Small intestine (tissue), 7 donors: ENCODE measurements around the gene EIF3I. TPM values are rescaled to one million over a fixed set of nuclear protein-coding genes. Genes with fewer than 3 reads are reported as not detected.

Source experiments
- DNase-seq, 2 donors: peaks; one replicate each; pipeline versions ENCODE4 v3.0.0 to v3.0.0-alpha.2; 2013
- FAIRE-seq: peaks from 2 replicates; lab custom pipeline; 2012; peaks lifted over from hg19 to GRCh38; lab: Jason Lieb, UNC
- H3K27ac ChIP-seq, 3 donors: one replicate each; pipeline ENCODE4 v1.5.1; 2013; ENCODE audit warnings: low read length in 2 of 3, mild to moderate bottlenecking in 2 of 3, control low read depth in 1 of 3, inconsistent platforms in 1 of 3, low read depth in 1 of 3, moderate library complexity in 1 of 3
- H3K27me3 ChIP-seq, 3 donors: one replicate each; pipeline ENCODE4 v1.6.1; 2013; ENCODE audit warnings: low read length in 3 of 3, inconsistent platforms in 1 of 3; ENCODE audit not compliant: control insufficient read depth in 3 of 3, insufficient read depth in 3 of 3
- H3K36me3 ChIP-seq, 3 donors: one replicate each; pipeline ENCODE4 v1.6.1; 2013; ENCODE audit warnings: low read length in 3 of 3, inconsistent platforms in 1 of 3, low read depth in 1 of 3, mild to moderate bottlenecking in 1 of 3, moderate library complexity in 1 of 3; ENCODE audit not compliant: control insufficient read depth in 3 of 3, insufficient read depth in 2 of 3
- H3K4me1 ChIP-seq, 3 donors: one replicate each; pipeline ENCODE4 v1.6.1; 2013; ENCODE audit warnings: low read length in 2 of 3, inconsistent platforms in 1 of 3, low read depth in 1 of 3, mild to moderate bottlenecking in 1 of 3, moderate library complexity in 1 of 3; ENCODE audit not compliant: control insufficient read depth in 3 of 3, insufficient read depth in 2 of 3
- H3K4me3 ChIP-seq, 3 donors: one replicate each; pipeline ENCODE4 v1.5.1; 2013; ENCODE audit warnings: low read length in 3 of 3, control low read depth in 1 of 3, inconsistent platforms in 1 of 3, low read depth in 1 of 3, mild to moderate bottlenecking in 1 of 3, moderate library complexity in 1 of 3
- H3K9me3 ChIP-seq, 2 donors: one replicate each; pipeline ENCODE4 v1.6.1; 2013; ENCODE audit warnings: low read depth in 1 of 2, low read length in 1 of 2; ENCODE audit not compliant: control insufficient read depth in 2 of 2, insufficient read depth in 1 of 2
- WGBS, 3 donors: extraction: QIAGEN DNeasy Blood & Tissue Kit; methylation state at CpG; one replicate each; pipeline ENCODE4 v1.1.7; 2013; 5-methylcytosine and 5-hydroxymethylcytosine counted together
- polyA plus RNA-seq, 4 donors: library from polyadenylated mRNA; stranded (reverse) in 3 of 4; unstranded in 1 of 4; fragments of 200-250 nt in 3 of 4; fragments of 120-200 nt in 1 of 4; gene quantifications; one replicate each; pipeline versions ENCODE4 v1.2.1 to v1.2.3, GENCODE V29; 2013
- donor health status: healthy with polysubstance abuse.
- donor health status: control.
- donor health status: control.
- donor health status: Bipolar disorder and iron deficiency.
- donor health status: healthy.

Gene EIF3I
- polyA plus RNA-seq, 4 donors: 158 to 234 (median 169) TPM

GRCh38 chr1:32200226-32201010, 21.8 kb upstream of the EIF3I start, which contains the start of gene CCDC28B:
TSS of gene CCDC28B (plus strand) at chr1:32200595. CDS start at chr1:32201936, 1,341 bp downstream.
- DNase-seq (peak; percentile 44 to 72), FAIRE-seq (no peak)
- Histone ChIP-seq H3K4me1 (peaks cover 0 to 24% (median 0%) of the 10 kb centered on the region in 3 donors), H3K27ac (peak within 1 kb of the TSS in 2 of 3 donors; percentile 75 to 80), H3K27me3 (no peaks in the 10 kb centered on the region), H3K36me3 (peaks cover 2 to 35% (median 3%) of the 10 kb centered on the region in 3 donors), H3K4me3 (peak within 1 kb of the TSS; percentile 21 to 59 (median 49)), H3K9me3 (no peaks in the 10 kb centered on the region)
- 0 to 2% (median 1%) methylated on average over 32 to 34 of the region's 34 CpGs for WGBS, 3 donors

GRCh38 chr1:32201011-32201855, 21.0 kb upstream of the EIF3I start:
- Histone ChIP-seq H3K27ac (peak overlapping the region in 2 of 3 donors; percentile 75 to 80), H3K9me3 (no peaks in the 10 kb centered on the region), H3K36me3 (peaks cover 0 to 27% (median 2%) of the 10 kb centered on the region in 3 donors), H3K4me3 (peak overlapping the region in 2 of 3 donors; percentile 49 to 59), H3K4me1 (peaks cover 0 to 28% (median 2%) of the 10 kb centered on the region in 3 donors), H3K27me3 (no peaks in the 10 kb centered on the region)
- WGBS, 3 donors: 3 to 5% (median 3%) methylated on average over 26 of the region's 26 CpGs
- FAIRE-seq (no peak), DNase-seq (peak; percentile 48 to 72)

GRCh38 chr1:32204943-32205361, 17.3 kb upstream of the EIF3I start:
- H3K36me3 ChIP-seq: peaks cover 0 to 15% (median 0%) of the 10 kb centered on the region in 3 donors
- peak overlapping the region; percentile 57 to 82 (median 63) for H3K4me3 ChIP-seq
- DNase-seq (peak in 1 of 2 donors; percentile 19), FAIRE-seq (no peak)
- H3K4me1 ChIP-seq: peaks cover 0 to 25% (median 4%) of the 10 kb centered on the region in 3 donors
- no peak overlapping the region for H3K27ac ChIP-seq
- no peaks in the 10 kb centered on the region for H3K9me3 ChIP-seq
- WGBS, 3 donors: 18 to 30% (median 28%) methylated on average over 23 to 26 of the region's 26 CpGs
- H3K27me3 ChIP-seq: no peaks in the 10 kb centered on the region

- H3K27ac ChIP-seq: peak within 1 kb of the TSS in 2 of 3 donors; percentile 13 to 48
- H3K9me3 ChIP-seq: no peaks in the 10 kb centered on the region
- DNase-seq (peak; percentile 86 to 94), FAIRE-seq (no peak)
- peaks cover 0 to 15% (median 0%) of the 10 kb centered on the region in 3 donors for H3K36me3 ChIP-seq
- peaks cover 0 to 25% (median 4%) of the 10 kb centered on the region in 3 donors for H3K4me1 ChIP-seq
- no peaks in the 10 kb centered on the region for H3K27me3 ChIP-seq
- 2% methylated on average over 71 to 77 of the region's 77 CpGs for WGBS, 3 donors
- H3K4me3 ChIP-seq: peak within 1 kb of the TSS; percentile 57 to 82 (median 63)
Measured at GRCh38 chr1:32205401-32206370, 16.5 kb upstream of the EIF3I start, which contains the start of gene IQCC. TSS of gene IQCC (plus strand) at chr1:32205671. CDS start at chr1:32205682, 11 bp downstream.

- DNase-seq (no peak), FAIRE-seq (no peak)
- 69 to 76% (median 75%) methylated on average over 5 to 6 of the region's 6 CpGs for WGBS, 3 donors
- Histone ChIP-seq H3K4me1 (peaks cover 0 to 17% (median 4%) of the 10 kb centered on the region in 3 donors), H3K36me3 (peaks cover 0 to 26% (median 0%) of the 10 kb centered on the region in 3 donors), H3K27me3 (no peaks in the 10 kb centered on the region), H3K4me3 (no peak overlapping the region), H3K9me3 (no peaks in the 10 kb centered on the region), H3K27ac (peak overlapping the region; percentile 34 to 78 (median 72))
Measured at GRCh38 chr1:32208469-32208868, 13.7 kb upstream of the EIF3I start.

GRCh38 chr1:32208891-32209328, 13.3 kb upstream of the EIF3I start, which contains the start of gene DCDC2B:
TSS of gene DCDC2B (plus strand) at chr1:32209089. CDS start at chr1:32209094, 5 bp downstream.
- no peaks in the 10 kb centered on the region for H3K27me3 ChIP-seq
- H3K4me1 ChIP-seq: peaks cover 0 to 17% (median 4%) of the 10 kb centered on the region in 3 donors
- no peaks in the 10 kb centered on the region for H3K9me3 ChIP-seq
- no peak for FAIRE-seq
- peaks cover 0 to 28% (median 0%) of the 10 kb centered on the region in 3 donors for H3K36me3 ChIP-seq
- H3K27ac ChIP-seq: peak within 1 kb of the TSS; percentile 34 to 78 (median 72)
- DNase-seq: peak; percentile 89 to 98
- no peak within 1 kb of the TSS for H3K4me3 ChIP-seq
- WGBS, 3 donors: 15 to 51% (median 50%) methylated on average over 5 of the region's 5 CpGs
